ENCODE data around the gene USP9X.

DNA sequence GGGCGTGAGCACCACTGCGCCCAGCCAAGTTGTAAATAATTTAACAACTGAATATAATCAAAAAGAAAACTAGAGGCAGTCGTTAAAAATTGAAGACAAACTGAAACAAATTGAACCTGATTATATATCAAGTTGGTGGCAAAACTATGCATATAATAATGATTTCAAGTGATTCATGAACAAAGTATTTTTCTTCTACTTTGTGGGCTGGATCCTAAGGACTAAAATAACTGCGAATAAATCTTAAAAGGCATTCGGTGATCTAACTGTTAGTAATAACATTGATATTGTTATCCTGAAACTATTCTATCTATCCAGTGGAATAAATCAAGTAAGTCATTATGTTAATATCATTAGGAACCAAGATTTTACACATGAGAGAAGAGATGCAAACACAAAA, 21.2 kb upstream of the USP9X start:
- TF ChIP-seq POLR2A (IDR thresholded peaks at IDR 0.05; ENCODE audit: low read depth, low read length), result no peak
- TF ChIP-seq TAF1 (IDR thresholded peaks at IDR 0.05; ENCODE audit: borderline replicate concordance, low read depth, low read length), result no peak

Measured in GM12892 (cell line).